ENCODE measurements around the gene STX10. TPM values are rescaled to one million over a fixed set of nuclear protein-coding genes. Genes with fewer than 3 reads are reported as not detected.

Gene STX10
- total RNA-seq, 2 donors from 2014 or later, result 54.2 to 65.3 TPM

DNA sequence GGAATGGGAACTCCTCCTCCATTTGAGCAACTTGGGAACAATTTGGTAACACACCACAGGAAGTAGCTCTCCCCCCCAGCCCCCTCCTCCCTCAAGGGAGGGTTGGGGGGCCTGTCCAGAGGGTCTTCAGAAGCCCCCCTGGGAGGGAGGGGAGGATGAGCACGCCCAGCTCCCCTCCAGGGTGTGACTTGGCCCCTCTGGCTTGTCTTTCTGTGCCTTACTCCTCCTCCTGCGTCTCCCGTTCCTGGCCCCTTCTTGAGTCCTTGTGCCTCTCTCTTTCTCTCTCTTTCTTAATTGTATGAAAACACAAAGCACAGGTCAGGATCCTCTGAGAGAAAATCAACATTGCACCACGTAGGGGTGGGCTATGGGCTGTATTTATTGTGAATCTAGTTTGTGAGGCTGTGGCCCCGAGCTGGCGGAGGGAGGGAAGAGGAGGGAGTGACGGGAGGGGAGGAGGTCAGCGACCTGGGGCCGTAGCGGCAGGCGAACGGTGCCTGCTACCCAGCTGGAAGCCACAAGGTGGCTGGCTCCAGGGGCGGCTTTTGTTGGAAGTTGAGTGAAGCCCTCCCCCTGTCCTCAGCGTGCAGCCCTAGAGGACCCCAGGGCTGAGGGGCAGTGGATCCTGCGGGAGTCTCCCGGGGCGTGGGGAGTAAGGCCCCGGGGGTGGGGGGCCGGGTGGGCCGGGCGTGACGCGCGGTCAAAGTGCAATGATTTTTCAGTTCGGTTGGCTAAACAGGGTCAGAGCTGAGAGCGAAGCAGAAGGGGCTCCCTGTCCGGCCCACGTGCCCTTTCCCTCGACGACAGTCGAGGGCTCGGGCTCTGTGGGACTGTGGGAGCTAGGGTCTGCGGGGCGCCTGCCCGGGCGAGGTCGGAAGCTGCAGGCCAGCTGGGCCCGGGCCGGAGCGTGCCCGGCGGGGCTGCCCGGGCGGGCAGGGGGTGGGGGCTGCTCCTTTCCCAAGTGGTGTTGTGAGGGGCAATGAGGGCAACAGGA lies 53.9 kb downstream of the STX10 start:
- H3K27ac ChIP-seq, result peak overlapping the region in 1 of 4 donors; percentile 78

DNA sequence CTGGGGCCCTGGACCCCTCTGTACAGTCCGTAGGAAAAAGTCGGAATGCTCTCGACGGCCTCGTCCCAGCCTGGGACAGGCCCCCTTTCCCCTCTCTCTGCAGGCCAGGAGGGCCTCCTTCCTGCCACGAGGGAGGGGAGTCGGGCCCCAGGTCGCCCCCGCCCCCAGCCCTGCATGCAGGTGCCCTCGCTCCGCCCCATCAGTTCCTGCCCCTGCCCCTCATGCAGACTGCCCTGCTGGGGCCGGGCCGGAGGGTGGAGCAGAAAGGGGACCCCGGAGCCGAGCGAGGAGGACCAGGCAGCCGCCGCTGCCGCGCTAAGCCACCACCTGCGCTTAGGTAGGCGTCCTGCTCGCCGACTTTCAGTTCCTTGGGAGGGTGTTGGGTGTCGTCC lies 54.8 kb downstream of the STX10 start:
- ATAC-seq (no peak), DNase-seq (no peak)
- H3K9me3 ChIP-seq, result no peaks in the 10 kb centered on the region
- no peak overlapping the region for H3K4me3 ChIP-seq
- WGBS, 2 donors, result 77 to 81% methylated on average over 17 to 19 of the region's 25 CpGs
- H3K4me1 ChIP-seq, result peaks cover 19% of the 10 kb centered on the region
- H3K27ac ChIP-seq, result no peak overlapping the region
- peaks cover 0 to 10% of the 10 kb centered on the region in 2 donors for H3K27me3 ChIP-seq
- TF ChIP-seq POLR2A (IDR thresholded peaks at IDR 0.05), result no peak
- TF ChIP-seq, protein P1, sequence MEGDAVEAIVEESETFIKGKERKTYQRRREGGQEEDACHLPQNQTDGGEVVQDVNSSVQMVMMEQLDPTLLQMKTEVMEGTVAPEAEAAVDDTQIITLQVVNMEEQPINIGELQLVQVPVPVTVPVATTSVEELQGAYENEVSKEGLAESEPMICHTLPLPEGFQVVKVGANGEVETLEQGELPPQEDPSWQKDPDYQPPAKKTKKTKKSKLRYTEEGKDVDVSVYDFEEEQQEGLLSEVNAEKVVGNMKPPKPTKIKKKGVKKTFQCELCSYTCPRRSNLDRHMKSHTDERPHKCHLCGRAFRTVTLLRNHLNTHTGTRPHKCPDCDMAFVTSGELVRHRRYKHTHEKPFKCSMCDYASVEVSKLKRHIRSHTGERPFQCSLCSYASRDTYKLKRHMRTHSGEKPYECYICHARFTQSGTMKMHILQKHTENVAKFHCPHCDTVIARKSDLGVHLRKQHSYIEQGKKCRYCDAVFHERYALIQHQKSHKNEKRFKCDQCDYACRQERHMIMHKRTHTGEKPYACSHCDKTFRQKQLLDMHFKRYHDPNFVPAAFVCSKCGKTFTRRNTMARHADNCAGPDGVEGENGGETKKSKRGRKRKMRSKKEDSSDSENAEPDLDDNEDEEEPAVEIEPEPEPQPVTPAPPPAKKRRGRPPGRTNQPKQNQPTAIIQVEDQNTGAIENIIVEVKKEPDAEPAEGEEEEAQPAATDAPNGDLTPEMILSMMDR (IDR thresholded peaks at IDR 0.05), result no peak
- intact Hi-C loops (cut with DNase I), result loop anchor here (5.0 kb wide), 1 partner anchor 118 kb away; no protein-coding TSS in a partner anchor
- H3K36me3 ChIP-seq (replicated peaks in 1 of 2; ENCODE audit: insufficient read depth in 1 of 2, low read depth in 2 of 2), result no peaks in the 10 kb centered on the region

More for the DNA sequence above, 53.9 kb downstream of the STX10 start:
- peaks cover 19% of the 10 kb centered on the region for H3K4me1 ChIP-seq
- intact Hi-C loops (cut with DNase I), result loop anchor here (5.0 kb wide), 1 partner anchor 119 kb away; no protein-coding TSS in a partner anchor
- WGBS, 2 donors, result 51 to 70% methylated on average over 32 to 39 of the region's 44 CpGs
- peaks cover 0 to 10% of the 10 kb centered on the region in 2 donors for H3K27me3 ChIP-seq
- no peak overlapping the region for H3K4me3 ChIP-seq
- TF ChIP-seq, protein P1 (IDR thresholded peaks at IDR 0.05), result no peak
- no peak for TF ChIP-seq POLR2A (IDR thresholded peaks at IDR 0.05)
- DNase-seq, result no peak
- no peaks in the 10 kb centered on the region for H3K36me3 ChIP-seq (replicated peaks in 1 of 2; ENCODE audit: insufficient read depth in 1 of 2, low read depth in 2 of 2)
- H3K9me3 ChIP-seq, result no peaks in the 10 kb centered on the region
- ATAC-seq, result no peak

DNA sequence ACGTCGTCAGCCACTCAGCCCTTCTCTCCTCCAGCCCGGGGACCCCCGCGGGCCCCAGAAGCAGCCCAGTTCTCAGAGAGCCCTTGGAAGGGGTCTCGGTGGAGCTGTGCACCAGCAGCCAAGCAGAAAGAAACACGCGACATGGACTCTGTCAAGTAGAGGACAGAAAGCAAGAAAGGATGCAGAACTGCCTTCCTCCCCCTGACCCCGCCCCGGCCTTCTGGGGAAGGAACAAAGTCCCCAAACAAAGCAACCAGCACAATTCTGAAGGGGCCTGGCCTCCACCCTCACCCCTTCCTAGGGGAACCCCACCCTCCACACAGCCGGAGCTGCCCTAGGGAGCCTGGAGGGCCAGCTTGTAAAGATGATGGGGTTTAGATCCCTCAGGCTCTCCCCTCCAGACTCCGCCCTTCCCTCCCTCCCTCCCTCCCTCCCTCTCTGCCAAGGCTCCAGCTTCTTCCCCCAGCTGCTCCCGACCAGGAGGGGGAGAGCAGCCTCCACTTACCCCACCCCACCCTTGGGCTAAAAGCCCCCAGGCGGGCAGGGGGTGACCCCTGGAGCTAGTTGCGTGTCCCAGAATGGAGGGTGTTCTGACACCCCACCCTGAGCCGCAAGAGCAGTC lies 55.3 kb downstream of the STX10 start:
- no peak overlapping the region for H3K4me3 ChIP-seq
- intact Hi-C loops (cut with DNase I), result loop anchor here (5.0 kb wide), 1 partner anchor 118 kb away; no protein-coding TSS in a partner anchor
- no peaks in the 10 kb centered on the region for H3K36me3 ChIP-seq (replicated peaks in 1 of 2; ENCODE audit: insufficient read depth in 1 of 2, low read depth in 2 of 2)
- TF ChIP-seq POLR2A (IDR thresholded peaks at IDR 0.05), result no peak
- TF ChIP-seq, protein P1 (IDR thresholded peaks at IDR 0.05), result no peak
- no peaks in the 10 kb centered on the region for H3K9me3 ChIP-seq
- 64 to 78% methylated on average over 14 to 16 of the region's 16 CpGs for WGBS, 2 donors
- H3K4me1 ChIP-seq, result peaks cover 19% of the 10 kb centered on the region
- DNase-seq, result no peak
- ATAC-seq, result no peak
- H3K27ac ChIP-seq, result no peak overlapping the region
- peaks cover 0 to 10% of the 10 kb centered on the region in 2 donors for H3K27me3 ChIP-seq

DNA sequence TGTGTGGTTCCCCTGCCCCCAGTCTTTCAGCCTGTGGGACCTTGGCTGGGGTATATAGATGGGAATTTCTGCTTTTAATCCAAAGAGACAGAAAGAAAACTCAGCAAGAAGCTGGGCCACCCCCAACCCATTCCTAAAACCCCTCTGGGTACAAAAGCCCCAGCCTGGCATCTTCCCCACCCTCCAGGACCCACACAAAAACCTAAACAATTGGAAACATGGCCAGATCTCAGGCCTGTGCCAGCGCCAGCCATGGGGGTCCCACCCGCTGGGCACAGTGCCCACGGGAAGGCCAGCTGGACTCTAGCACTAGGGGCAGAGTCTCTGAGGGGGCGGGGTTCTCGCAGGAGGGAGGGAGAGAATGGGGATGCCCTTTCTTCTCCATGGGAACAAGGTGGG lies 56.1 kb downstream of the STX10 start:
- Histone ChIP-seq H3K4me3 (no peak overlapping the region), H3K9me3 (no peaks in the 10 kb centered on the region), H3K27ac (no peak overlapping the region), H3K27me3 (peaks cover 0 to 10% of the 10 kb centered on the region in 2 donors), H3K4me1 (peaks cover 17% of the 10 kb centered on the region), H3K36me3 (replicated peaks in 1 of 2; ENCODE audit: insufficient read depth in 1 of 2, low read depth in 2 of 2) (no peaks in the 10 kb centered on the region)
- WGBS, 2 donors, result 42 to 44% methylated on average over 4 to 5 of the region's 5 CpGs
- TF ChIP-seq, protein P1 (IDR thresholded peaks at IDR 0.05), result peak in 1 of 7 experiments; percentile 25
- TF ChIP-seq POLR2A (IDR thresholded peaks at IDR 0.05), result no peak
- no peak for ATAC-seq
- DNase-seq, result no peak
- intact Hi-C loops (cut with DNase I), result no loop called here

Other genes with a start within 250 kb of the STX10 start
- gene SYCE2, start 231.1 kb downstream of the STX10 start, total RNA-seq, result not detected
- 10 to 100 TPM; 25.9 to 35.6 TPM for gene FARSA, start 216.7 kb downstream of the STX10 start, total RNA-seq
- 100 to 1,000 TPM; 298 to 388 TPM for gene CALR, start 211.8 kb downstream of the STX10 start, total RNA-seq
- 10 to 100 TPM; 53.7 to 94.6 TPM for gene RAD23A, start 204.5 kb downstream of the STX10 start, total RNA-seq
- 10 to 100 TPM; 31.3 to 42.0 TPM for gene GADD45GIP1, start 193.2 kb downstream of the STX10 start, total RNA-seq
- not detected for gene DAND5, start 180.8 kb downstream of the STX10 start, total RNA-seq
- 10 to 100 TPM; 16.9 to 26.7 TPM for gene NFIX, start 154.9 kb downstream of the STX10 start, total RNA-seq
- gene LYL1, start 47.5 kb downstream of the STX10 start, total RNA-seq, result 1 to 10 TPM; 3.4 to 6.9 TPM
- gene TRMT1, start 33.6 kb downstream of the STX10 start, total RNA-seq, result 10 to 100 TPM; 21.5 to 36.3 TPM
- gene NACC1, start 32.1 kb downstream of the STX10 start, total RNA-seq, result 10 to 100 TPM in 1 of 2 donors, 1 to 10 TPM in 1; 6.0 to 15.5 TPM
- 100 to 1,000 TPM; 162 to 857 TPM for gene IER2, start within 50 bp of the STX10 start, total RNA-seq